Measurements from ENCODE around the gene OTOG.

OTOG gene

GRCh38 chr11:17563961-17564686 lies 17.1 kb downstream of the OTOG start:
- no peak for DNase-seq

DNA sequence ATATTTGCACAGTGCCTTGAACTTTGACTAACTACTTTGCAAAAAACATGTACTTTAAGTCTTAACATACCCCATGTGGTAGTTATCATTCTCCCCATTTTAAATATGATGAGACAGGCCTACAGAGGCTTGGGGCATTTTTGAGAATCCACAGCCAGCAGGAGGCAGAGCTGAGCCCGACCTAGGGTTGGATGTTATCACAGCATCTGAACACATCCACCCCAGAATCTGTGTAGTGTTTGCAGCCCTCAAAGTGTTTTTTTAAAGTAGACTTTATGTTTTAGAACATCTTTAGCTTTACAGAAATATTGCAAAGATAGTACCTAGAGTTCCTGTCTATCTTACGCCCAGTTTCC lies 17.6 kb downstream of the OTOG start:
- no peak for DNase-seq

DNA sequence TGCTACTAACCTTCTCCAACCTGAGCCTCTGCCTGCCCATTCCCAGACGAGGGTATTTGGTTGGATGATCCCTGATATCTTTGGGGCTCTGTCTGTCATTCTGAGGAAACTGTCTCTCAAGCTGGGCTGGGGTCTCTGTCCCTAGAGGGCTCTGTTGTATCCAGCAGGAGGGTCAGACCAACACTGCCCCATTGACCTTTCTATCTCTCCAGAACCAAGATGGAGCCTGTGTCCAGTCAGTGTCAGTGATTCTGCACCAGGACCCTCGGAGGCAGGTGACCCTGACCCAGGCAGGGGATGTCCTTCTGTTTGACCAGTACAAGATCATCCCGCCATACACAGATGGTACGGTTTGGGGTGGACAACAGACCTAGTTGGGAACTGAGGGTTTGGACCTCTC lies 21.9 kb downstream of the OTOG start:
- DNase-seq = no peak

GRCh38 chr11:17570034-17570433 lies 23.0 kb downstream of the OTOG start:
- no peak for DNase-seq

DNA sequence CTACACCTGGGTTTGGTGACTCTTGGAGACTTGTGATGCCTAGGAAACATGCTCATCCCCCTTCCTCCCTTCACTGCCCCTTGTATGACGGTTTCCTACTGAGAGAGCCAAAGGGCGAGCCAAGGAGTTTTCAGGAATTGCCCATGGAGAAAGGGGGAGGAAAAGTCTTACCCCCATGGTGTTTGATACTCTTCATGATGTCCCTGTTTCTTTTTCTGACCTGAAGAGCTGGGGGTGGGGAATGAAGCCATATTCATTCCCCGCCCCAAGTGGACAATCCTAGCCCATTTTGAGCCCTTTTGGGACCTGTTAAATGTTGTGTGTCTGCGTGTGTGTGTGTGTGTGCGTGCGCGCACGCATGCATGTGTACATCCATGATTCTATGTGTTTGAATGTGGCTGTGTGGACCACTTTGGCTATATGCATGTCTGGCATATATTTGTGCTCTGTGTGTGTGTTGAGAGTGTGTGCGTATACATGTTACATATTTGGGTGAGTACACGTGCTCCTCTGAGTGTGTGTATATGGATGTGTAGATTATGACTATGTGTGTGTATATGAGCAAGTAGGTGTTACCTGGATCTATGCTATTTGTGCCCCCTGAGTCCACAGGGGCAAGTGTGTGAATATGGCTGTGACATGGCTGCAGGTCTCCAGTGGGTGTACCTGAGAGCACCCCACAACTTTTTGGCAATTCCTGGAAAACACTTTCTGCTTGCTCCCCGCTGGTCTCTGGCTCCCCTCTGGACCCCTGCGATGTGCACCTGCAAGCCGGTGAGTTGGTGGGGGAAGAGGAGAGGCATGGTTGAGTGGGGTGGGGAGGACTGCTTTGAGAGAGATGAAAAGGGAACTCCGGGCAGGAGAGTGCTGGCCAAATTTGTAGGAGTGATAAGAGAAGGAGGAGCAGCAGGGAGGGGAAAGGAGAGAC lies 24.6 kb downstream of the OTOG start:
- no peak for DNase-seq

- DNase-seq = no peak
Measured at GRCh38 chr11:17572359-17572690, 25.3 kb downstream of the OTOG start.

- DNase-seq = no peak
Measured at GRCh38 chr11:17572791-17573460, 25.9 kb downstream of the OTOG start.

GRCh38 chr11:17573526-17573925 lies 26.5 kb downstream of the OTOG start:
- no peak for DNase-seq

GRCh38 chr11:17574141-17575091 lies 27.4 kb downstream of the OTOG start:
- DNase-seq = no peak

DNA sequence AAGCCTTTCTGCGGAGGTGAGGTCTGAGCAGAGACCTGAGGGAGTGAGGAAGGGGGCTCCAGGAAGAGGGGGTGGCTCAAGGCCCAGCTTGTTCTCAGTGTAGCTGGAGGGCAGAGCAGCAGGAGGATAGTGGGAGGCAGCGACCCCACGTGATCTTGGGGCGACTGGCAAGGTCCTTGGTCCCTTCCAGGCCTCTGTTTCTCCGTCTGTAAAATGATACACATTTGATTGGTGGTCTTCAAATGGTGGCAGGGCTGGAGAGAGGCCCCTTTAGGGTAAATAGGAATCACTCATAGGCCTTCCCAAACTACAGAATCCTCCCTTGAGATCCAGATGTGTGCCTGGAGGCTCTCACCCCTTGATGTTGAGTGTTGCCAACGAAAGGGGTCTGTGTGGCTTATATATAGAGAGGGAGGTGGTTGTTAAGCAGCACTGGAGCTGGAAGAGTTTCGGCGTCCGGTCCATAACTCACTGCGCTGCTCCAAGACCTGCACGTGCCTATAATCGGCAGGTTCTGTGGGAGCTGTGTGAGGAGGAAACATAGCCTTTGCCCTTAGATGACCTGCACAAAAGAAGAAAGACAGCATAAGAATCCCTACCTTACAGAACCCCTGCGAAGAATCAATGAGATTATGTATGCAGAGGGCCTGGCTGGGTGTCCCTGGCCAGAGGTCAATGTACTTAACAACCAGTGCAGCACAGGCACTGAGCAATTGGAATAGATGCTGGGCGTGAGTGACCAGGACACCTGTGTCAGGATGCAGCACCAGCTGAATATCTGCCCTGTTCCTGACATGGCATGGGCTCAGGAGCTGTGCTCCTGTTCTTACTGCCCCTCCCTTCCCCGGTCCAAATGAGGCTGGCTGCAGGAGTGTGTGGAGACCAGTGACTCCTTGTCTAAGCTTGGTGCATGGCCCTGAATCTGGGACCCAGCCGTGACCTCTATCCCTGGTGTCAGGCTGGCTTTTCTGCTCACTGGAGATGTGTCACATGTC lies 28.7 kb downstream of the OTOG start:
- DNase-seq = no peak

GRCh38 chr11:17578296-17578695 lies 31.2 kb downstream of the OTOG start:
- DNase-seq = no peak

- no peak for DNase-seq
Measured at GRCh38 chr11:17578958-17579357, 31.9 kb downstream of the OTOG start.

DNA sequence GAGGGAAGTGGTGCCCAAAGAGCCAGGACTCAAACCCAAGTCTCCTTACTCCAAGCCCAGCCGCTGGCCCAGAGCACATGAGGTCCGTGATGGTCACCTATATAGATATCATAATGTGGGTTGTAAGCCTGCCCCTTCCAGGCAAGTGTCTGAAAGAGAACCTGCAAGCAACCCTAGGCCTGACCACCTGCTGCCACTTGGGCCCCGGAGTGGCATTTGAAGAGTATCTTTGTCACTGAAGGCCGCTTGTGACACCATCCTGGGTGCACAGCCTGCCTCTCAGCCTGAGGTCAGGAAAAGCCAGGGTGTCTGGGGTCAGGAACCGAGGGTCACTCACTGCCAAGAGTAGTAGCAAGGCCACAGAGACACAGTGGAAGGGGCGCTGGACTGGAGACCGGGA lies 32.4 kb downstream of the OTOG start:
- no peak for DNase-seq

GRCh38 chr11:17580271-17580670 lies 33.2 kb downstream of the OTOG start:
- DNase-seq = no peak

- no peak for DNase-seq
Measured at GRCh38 chr11:17581036-17581731, 34.1 kb downstream of the OTOG start.

GRCh38 chr11:17581732-17582053 lies 34.6 kb downstream of the OTOG start:
- no peak for DNase-seq

- no peak for DNase-seq
Measured at GRCh38 chr11:17585911-17586695, 39.0 kb downstream of the OTOG start.

GRCh38 chr11:17588166-17588565 lies 41.1 kb downstream of the OTOG start:
- DNase-seq = no peak

DNA sequence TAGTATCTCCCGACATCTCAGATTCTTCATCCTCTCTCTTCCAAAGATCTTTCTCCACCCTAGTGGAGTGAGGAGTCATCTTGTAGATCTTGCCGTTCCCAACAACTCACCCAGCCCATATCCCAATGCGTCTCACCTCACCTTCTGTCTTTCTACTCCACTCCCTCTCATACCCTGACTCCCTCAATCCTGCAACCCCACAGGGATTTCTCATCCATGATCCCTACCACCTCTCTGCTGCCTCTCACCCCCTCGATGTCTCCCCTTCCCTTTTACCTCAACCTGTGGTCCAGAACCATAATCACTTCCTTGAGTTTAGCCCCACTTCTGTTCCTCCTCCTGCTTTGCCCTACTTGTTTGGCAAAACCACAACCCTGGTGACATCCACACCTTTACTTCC lies 41.7 kb downstream of the OTOG start:
- DNase-seq = no peak

DNA sequence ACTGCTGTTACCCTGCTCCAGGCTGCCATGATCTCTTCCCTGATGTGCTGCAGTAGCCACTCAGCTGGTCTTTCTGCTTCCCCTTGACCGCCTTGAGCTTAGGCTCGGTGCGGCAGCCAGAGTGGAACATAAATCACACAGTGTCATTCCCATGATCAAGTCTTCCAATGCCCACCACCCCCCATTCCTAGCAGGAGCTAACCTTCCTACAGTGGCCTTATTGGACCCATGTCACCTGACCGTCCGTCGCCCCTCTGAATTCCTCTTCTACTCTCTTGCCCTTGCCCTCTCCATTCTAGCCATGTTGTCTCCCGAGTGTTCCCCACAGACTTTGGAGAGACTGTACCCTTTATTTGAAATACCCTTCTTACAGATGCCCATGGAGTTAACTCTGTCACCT lies 43.4 kb downstream of the OTOG start:
- DNase-seq = no peak
